Neural progenitor cell (in vitro differentiated cells): ENCODE measurements around the gene PTGIR. TPM values are rescaled to one million over a fixed set of nuclear protein-coding genes. Genes with fewer than 3 reads are reported as not detected.

ENCODE experiments used
- DNase-seq: peaks from one replicate; pipeline ENCODE4 v3.0.0-alpha.2; 2016; ENCODE audit warnings: low spot score
- H2AFZ ChIP-seq: fragments of 200-600 bp; sonication (generic); replicated peaks from 2 replicates; pipeline ENCODE4 v1.6.1; 2016; ENCODE audit warnings: antibody characterized with exemption
- H3F3A ChIP-seq: fragments of 200-600 bp; sonication (generic); 2 replicates; pipeline ENCODE4 v1.6.1; 2016; ENCODE audit warnings: antibody characterized with exemption, low read depth
- H3K27ac ChIP-seq: fragments of 200-600 bp; sonication (generic); 2 replicates; pipeline ENCODE4 v1.5.1; 2016; ENCODE audit warnings: mild to moderate bottlenecking
- H3K27me3 ChIP-seq: fragments of 200-600 bp; sonication (generic); 2 replicates; pipeline ENCODE4 v1.6.1; 2016; ENCODE audit warnings: mild to moderate bottlenecking, moderate library complexity
- H3K36me3 ChIP-seq: fragments of 200-600 bp; sonication (generic); 2 replicates; pipeline ENCODE4 v1.5.1; 2016
- H3K4me1 ChIP-seq: fragments of 200-600 bp; sonication (generic); 2 replicates; pipeline ENCODE4 v1.6.1; 2016; ENCODE audit warnings: mixed run types
- H3K4me2 ChIP-seq: fragments of 200-600 bp; sonication (generic); 2 replicates; pipeline ENCODE4 v1.6.1; 2016
- H3K4me3 ChIP-seq: fragments of 200-600 bp; sonication (generic); 2 replicates; pipeline ENCODE4 v1.5.1; 2016
- H3K79me2 ChIP-seq: fragments of 200-600 bp; sonication (generic); 2 replicates; pipeline ENCODE4 v1.6.1; 2016; ENCODE audit warnings: low read depth
- H3K9ac ChIP-seq: fragments of 200-600 bp; sonication (generic); 2 replicates; pipeline ENCODE4 v1.6.1; 2016
- H3K9me3 ChIP-seq: fragments of 200-600 bp; sonication (generic); 2 replicates; pipeline ENCODE4 v1.5.1; 2016; ENCODE audit warnings: low read depth
- H4K20me1 ChIP-seq: fragments of 200-600 bp; sonication (generic); 2 replicates; pipeline ENCODE4 v1.6.1; 2016; ENCODE audit warnings: low read depth
- H3K27ac Mint-ChIP-seq: 3 replicates; pipeline ENCODE4 v1.8.0; 2021; ENCODE audit warnings: mixed read lengths
- H3K27me3 Mint-ChIP-seq: 2 replicates; pipeline ENCODE4 v1.8.0; 2022; ENCODE audit warnings: low read depth, mild to moderate bottlenecking, inconsistent platforms, moderate library complexity, mixed read lengths; ENCODE audit not compliant: insufficient read depth
- H3K36me3 Mint-ChIP-seq: 3 replicates; pipeline ENCODE4 v1.8.0; 2021; ENCODE audit warnings: mixed read lengths
- H3K4me1 Mint-ChIP-seq: 3 replicates; pipeline ENCODE4 v1.8.0; 2021; ENCODE audit warnings: mixed read lengths
- H3K4me3 Mint-ChIP-seq: 3 replicates; pipeline ENCODE4 v1.8.0; 2021; ENCODE audit warnings: mild to moderate bottlenecking, moderate library complexity, mixed read lengths
- H3K9me3 Mint-ChIP-seq: 3 replicates; pipeline ENCODE4 v1.8.0; 2020; ENCODE audit warnings: mixed read lengths
- EZH2 ChIP-seq: fragments of 200-600 bp; sonication (generic); IDR thresholded peaks from 2 replicates; pipeline ENCODE4 v1.6.1; 2017; ENCODE audit warnings: antibody characterized with exemption, mild to moderate bottlenecking, moderate library complexity
- EZH2phosphoT487 ChIP-seq: fragments of 200-600 bp; sonication (generic); IDR thresholded peaks from 2 replicates; pipeline ENCODE4 v1.6.1; 2017; ENCODE audit warnings: antibody characterized with exemption
- total RNA-seq: library from RNA; depleted of rRNA; stranded (reverse); fragments of >200 nt; gene quantifications from 2 replicates; pipeline ENCODE4 v1.2.3, GENCODE V29; 2015; ENCODE audit warnings: low replicate concordance
- TF ChIP-seq, protein P1 (sequence below): fragments of 200-600 bp; sonication (generic); IDR thresholded peaks from 2 replicates; pipeline ENCODE4 v1.5.1; 2017; ENCODE audit warnings: antibody characterized with exemption, mild to moderate bottlenecking

PTGIR gene
- total RNA-seq, 1 donor from 2014 or later: not detected

DNA sequence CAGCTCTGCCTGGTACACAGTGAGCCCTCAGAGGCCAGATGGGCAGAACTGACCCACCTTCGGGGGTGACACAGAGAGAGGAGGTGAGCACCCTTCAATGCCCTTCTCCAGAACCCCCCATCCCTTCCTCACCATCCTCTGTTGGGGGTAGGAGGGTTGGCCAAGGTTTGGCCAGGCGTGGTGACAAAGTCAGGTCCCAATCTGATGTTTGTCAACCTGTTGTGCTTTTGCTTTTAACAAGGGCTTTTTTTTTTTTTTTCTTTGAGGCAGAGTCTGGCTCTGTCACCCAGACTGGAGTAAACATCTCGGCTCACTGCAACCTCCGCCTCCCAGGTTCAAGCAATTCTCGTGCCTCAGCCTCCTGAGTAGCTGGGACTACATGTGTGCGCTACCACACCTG lies 7.3 kb downstream of the PTGIR start:
- Histone ChIP-seq H3K27me3 (no peaks in the 10 kb centered on the region), H3K9ac (no peak overlapping the region), H4K20me1 (no peaks in the 10 kb centered on the region), H3F3A (peaks cover 11% of the 10 kb centered on the region), H3K27ac (no peak overlapping the region), H3K36me3 (no peaks in the 10 kb centered on the region), H3K79me2 (no peaks in the 10 kb centered on the region), H3K4me2 (no peak overlapping the region), H3K9me3 (no peaks in the 10 kb centered on the region), H3K4me1 (peaks cover 12% of the 10 kb centered on the region), H2AFZ (no peak overlapping the region), H3K4me3 (no peak overlapping the region)
- TF ChIP-seq EZH2phosphoT487 (no peak), EZH2 (no peak)
- TF ChIP-seq, protein P1, sequence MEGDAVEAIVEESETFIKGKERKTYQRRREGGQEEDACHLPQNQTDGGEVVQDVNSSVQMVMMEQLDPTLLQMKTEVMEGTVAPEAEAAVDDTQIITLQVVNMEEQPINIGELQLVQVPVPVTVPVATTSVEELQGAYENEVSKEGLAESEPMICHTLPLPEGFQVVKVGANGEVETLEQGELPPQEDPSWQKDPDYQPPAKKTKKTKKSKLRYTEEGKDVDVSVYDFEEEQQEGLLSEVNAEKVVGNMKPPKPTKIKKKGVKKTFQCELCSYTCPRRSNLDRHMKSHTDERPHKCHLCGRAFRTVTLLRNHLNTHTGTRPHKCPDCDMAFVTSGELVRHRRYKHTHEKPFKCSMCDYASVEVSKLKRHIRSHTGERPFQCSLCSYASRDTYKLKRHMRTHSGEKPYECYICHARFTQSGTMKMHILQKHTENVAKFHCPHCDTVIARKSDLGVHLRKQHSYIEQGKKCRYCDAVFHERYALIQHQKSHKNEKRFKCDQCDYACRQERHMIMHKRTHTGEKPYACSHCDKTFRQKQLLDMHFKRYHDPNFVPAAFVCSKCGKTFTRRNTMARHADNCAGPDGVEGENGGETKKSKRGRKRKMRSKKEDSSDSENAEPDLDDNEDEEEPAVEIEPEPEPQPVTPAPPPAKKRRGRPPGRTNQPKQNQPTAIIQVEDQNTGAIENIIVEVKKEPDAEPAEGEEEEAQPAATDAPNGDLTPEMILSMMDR: no peak
- Mint-ChIP-seq H3K4me3 (no peak overlapping the region), H3K4me1 (peaks cover 35% of the 10 kb centered on the region), H3K9me3 (no peaks in the 10 kb centered on the region), H3K27ac (no peak overlapping the region), H3K36me3 (no peaks in the 10 kb centered on the region), H3K27me3 (peaks cover 10% of the 10 kb centered on the region)
- no peak for DNase-seq

DNA sequence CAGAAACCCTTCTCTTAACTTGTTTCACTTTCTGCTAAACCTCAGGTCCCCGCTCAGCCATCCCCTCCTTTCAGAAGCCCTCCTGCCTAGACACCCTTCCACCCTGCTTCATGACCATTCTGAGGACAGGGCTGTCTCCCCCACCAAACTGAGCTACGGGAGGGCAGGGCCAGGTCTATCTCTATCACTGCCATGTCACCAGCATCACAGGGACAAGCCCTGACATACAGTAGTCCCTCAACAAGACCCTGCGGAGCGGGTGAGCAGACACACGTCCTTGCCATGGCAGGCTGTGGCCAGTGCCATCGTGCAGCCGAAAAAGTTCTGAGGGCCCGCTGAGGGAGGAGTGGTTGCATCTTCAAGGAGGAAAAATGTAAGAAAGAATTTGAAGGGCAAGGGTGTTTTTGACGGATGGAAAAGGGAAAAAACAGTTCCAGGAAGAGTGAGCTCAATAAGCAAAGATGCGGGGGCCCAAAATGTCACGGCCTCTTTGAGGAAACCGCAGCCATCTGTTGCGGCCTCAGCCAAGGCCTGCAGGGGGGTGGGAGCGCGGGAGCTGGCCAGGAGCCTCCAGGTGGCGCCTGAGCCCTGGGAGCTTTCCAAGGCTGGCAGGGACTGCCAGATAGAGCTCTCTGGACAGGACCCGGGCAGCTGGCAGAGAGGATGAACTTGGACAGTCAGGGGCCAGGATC lies 8.1 kb downstream of the PTGIR start:
- peaks cover 11% of the 10 kb centered on the region for H3F3A ChIP-seq
- peaks cover 34% of the 10 kb centered on the region for H3K4me1 Mint-ChIP-seq
- H3K4me3 Mint-ChIP-seq: peak overlapping the region; percentile 68
- no peaks in the 10 kb centered on the region for H3K36me3 ChIP-seq
- H3K27me3 ChIP-seq: no peaks in the 10 kb centered on the region
- no peaks in the 10 kb centered on the region for H3K36me3 Mint-ChIP-seq
- no peak overlapping the region for H3K27ac ChIP-seq
- no peaks in the 10 kb centered on the region for H4K20me1 ChIP-seq
- peaks cover 10% of the 10 kb centered on the region for H3K27me3 Mint-ChIP-seq
- H3K4me1 ChIP-seq: peaks cover 12% of the 10 kb centered on the region
- H3K9ac ChIP-seq: no peak overlapping the region
- peak; percentile 83 for DNase-seq
- H3K4me2 ChIP-seq: no peak overlapping the region
- H3K4me3 ChIP-seq: no peak overlapping the region
- TF ChIP-seq EZH2phosphoT487 (no peak), EZH2 (no peak)
- TF ChIP-seq, protein P1: peak; percentile 73
- no peaks in the 10 kb centered on the region for H3K9me3 Mint-ChIP-seq
- no peak overlapping the region for H2AFZ ChIP-seq
- H3K9me3 ChIP-seq: no peaks in the 10 kb centered on the region
- no peak overlapping the region for H3K27ac Mint-ChIP-seq
- no peaks in the 10 kb centered on the region for H3K79me2 ChIP-seq

DNA sequence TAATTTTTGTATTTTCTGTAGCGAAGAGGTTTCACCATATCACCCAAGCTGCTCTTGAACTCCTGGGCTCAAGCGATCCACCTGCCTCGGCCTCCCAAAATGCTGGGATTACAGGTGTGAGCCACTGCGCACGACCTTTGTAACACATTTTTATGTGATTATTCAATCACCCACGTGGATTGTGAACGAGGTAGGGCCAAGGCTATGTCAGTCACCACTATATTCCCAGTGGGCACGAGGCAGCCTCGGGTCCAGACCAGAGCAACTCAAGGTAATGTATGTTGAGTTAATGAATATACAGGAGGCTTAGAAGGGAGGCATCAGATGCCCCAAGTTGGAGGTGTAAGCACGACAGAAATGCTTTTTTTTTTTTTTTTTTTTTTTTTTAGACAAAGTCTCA lies 8.9 kb downstream of the PTGIR start:
- TF ChIP-seq EZH2 (no peak), EZH2phosphoT487 (no peak)
- TF ChIP-seq, protein P1: no peak

More for the DNA sequence above, 8.9 kb downstream of the PTGIR start:
- Histone ChIP-seq H4K20me1 (no peaks in the 10 kb centered on the region), H3K79me2 (no peaks in the 10 kb centered on the region), H3K9ac (no peak overlapping the region), H3K4me2 (no peak overlapping the region), H3F3A (peaks cover 8% of the 10 kb centered on the region), H3K27me3 (no peaks in the 10 kb centered on the region), H3K9me3 (no peaks in the 10 kb centered on the region), H3K4me1 (peaks cover 5% of the 10 kb centered on the region), H3K36me3 (no peaks in the 10 kb centered on the region), H2AFZ (no peak overlapping the region), H3K27ac (no peak overlapping the region), H3K4me3 (no peak overlapping the region)
- H3K4me1 Mint-ChIP-seq: peaks cover 25% of the 10 kb centered on the region
- no peak overlapping the region for H3K4me3 Mint-ChIP-seq
- peaks cover 8% of the 10 kb centered on the region for H3K27me3 Mint-ChIP-seq
- H3K36me3 Mint-ChIP-seq: no peaks in the 10 kb centered on the region
- H3K27ac Mint-ChIP-seq: no peak overlapping the region
- H3K9me3 Mint-ChIP-seq: no peaks in the 10 kb centered on the region
- DNase-seq: no peak
